ENCODE measurements around the gene FDX1.

The FDX1 gene

DNA sequence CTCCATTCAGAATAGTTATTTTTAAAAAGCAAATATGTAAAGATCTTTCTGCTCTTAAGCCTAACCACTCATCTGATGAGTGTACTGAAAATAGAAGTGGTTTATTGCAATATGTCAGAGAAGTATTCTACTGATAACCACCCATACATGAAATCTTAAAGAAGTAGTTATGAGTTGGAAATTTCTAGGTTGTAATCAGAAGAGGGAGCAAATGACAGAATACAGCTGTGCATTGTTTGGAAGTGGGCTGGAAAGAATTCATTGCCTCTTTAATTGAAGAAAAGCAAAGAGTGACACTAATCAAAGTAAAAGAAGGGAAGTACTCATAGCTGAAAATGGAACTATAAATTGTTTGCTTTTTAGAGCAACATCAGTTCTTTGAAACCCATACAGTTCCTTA, 39.4 kb downstream of the FDX1 start:
- DNase-seq, result no peak

- no peak for DNase-seq
These were observed 41.0 kb downstream of the FDX1 start for GRCh38 chr11:110470716-110471115.

GRCh38 chr11:110471371-110471770, 41.6 kb downstream of the FDX1 start:
- DNase-seq, result no peak

GRCh38 chr11:110472858-110473257, 43.1 kb downstream of the FDX1 start:
- no peak for DNase-seq

DNA sequence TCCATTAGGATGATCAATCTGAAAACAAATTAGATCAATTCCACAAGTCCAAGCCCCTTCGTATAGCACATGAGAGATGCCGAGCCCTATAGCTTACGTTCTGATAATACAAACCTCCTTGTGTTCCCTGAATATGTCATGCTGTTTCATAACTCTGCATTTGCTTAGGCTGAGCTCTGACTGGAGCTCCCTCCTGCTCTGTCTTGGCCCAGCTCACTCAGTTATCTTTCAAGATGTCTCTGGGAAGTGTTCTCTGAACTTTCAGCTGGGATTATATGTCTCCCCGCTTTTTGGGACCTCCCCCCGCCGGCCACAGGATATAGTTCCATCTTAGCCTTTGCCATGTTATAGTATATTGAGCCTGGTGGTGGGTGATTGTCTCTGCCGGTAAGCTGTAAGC, 44.0 kb downstream of the FDX1 start:
- DNase-seq, result no peak

- no peak for DNase-seq
These were observed 44.8 kb downstream of the FDX1 start for GRCh38 chr11:110474578-110474977.

DNA sequence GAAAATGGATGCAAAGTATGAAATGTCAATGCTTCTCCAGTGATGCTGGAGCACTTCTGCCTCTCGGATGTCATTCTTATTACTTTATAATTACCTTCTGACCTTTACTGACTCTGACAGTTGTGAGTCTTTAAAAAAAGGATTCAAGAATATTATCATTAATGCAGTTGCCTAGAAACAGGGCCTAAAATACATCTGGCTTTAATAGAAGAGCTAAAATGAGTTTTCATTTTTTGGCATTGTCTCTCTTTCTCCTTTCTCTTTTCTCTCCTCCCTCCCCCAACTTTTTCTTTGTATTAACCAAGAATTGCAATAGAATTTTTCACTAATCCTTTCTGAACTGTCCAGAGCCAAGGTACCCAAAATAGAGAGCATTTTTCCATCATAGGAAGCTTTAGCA, 45.9 kb downstream of the FDX1 start:
- no peak for DNase-seq

GRCh38 chr11:110478410-110478809, 48.7 kb downstream of the FDX1 start:
- DNase-seq, result peak in 1 of 2 experiments; percentile 43

- DNase-seq, result peak; percentile 43 to 68
These were observed 49.7 kb downstream of the FDX1 start for GRCh38 chr11:110479108-110480101.

GRCh38 chr11:110481523-110481922, 51.8 kb downstream of the FDX1 start:
- no peak for DNase-seq

DNA sequence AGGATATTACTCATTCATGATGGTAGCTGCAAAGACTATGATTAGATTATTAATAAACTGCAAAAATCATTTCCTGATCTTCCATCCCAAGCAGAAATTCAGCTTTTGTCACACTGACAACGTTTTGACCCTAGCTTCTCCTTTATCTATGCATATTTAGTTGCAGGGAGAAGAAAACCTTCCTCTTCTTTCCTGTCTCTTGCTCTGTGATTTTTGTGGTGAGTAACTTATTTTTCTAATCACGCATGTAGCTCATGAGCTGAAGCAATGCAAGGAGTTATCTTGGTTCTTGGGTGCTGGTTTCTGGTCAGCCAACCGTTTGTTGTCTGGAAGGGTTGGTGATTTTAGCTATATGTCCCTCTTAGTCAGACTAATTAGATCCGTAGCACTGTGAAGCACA, 56.4 kb downstream of the FDX1 start:
- DNase-seq, result no peak

- no peak for DNase-seq
These were observed 58.7 kb downstream of the FDX1 start for GRCh38 chr11:110488446-110488845.

- DNase-seq, result no peak
These were observed 61.1 kb downstream of the FDX1 start for GRCh38 chr11:110490886-110491285.

DNA sequence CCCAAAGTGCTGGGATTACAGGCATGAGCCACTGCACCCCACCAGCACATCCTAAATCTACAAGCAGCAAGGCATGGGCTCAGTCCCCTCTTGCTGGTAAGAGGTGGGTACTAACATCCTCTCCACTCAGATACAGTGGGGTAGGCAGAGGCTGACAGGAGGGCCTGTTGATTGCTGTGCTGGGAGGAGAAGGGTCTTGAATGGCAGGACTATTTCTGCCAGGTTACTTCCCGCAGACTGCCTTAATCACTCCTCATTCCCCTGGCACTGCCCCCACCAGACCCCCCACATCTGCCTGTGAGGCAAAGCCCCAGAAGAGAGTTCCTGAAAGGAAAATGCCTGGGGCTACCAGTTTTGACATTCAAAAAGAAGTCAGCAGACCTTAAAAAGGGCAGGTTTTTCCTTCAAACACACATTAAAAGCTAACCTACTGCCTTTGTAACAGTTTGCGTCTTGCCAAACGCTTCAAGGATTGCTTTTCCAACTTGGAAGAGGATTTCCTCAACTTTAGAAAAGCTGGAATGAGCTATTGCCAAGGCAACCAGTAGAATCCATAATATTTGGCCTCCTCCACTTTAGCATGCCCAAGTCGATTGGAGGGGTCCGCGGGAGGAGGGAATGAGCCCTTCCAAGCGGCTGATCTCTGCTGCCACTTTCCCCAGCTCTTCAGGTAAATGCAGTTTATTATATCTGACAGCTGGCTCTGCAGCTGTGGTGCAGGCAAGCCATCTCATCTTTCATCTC, 62.0 kb downstream of the FDX1 start:
- no peak for DNase-seq

DNA sequence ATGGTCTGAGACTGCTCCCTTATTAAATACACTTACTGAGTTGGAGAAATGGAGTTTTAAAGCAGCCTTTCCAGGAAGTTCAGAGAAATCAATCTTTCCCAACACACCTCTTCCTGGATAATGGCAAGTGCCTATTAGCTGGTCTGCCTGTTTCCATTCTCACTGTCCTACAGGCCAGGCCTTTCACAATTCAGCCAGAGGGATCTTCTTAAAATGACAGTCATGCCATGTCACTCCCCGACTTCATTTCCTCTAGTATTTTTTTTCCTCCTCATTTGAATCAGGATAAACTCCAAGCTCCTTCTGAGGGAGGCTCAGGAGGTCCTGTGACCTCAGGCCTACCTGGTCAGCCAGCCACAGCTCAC, 62.6 kb downstream of the FDX1 start:
- no peak for DNase-seq

- no peak for DNase-seq
These were observed 63.6 kb downstream of the FDX1 start for GRCh38 chr11:110493346-110493745.

DNA sequence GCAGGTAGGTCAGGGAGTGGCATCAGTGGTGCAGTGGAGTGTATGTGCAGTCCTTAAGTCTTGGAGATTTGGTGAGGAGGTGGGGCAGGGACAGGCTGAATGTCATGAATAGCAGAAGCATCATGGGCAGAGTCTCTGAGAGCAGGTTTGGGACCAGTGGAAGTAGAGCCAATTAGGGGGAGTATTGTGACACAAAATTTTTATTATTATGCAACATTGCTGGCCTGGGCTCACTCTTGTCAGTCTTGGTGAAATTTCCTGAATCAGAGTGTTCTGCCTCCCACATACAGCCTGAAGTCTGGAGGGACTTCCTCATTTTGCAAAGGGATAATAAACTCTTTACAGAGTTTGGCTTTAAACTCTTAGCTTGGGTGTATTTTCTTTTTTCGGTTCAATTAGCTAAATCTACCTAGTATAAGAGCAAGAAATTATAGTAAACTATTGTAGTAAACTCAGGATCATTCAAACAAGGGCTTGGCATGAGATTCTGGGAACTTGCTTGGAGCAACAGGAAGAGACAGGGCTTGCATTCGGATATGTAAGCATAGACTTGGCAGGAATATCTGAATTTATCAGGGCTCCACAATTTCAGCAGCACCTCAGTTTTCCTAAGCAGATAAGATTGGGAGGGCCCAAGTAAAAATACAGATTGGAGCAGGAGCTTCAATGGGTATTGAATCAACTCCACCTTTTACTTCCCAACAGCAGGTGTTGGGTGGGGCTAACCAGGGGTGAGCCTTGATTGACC, 67.7 kb downstream of the FDX1 start:
- no peak for DNase-seq

DNA sequence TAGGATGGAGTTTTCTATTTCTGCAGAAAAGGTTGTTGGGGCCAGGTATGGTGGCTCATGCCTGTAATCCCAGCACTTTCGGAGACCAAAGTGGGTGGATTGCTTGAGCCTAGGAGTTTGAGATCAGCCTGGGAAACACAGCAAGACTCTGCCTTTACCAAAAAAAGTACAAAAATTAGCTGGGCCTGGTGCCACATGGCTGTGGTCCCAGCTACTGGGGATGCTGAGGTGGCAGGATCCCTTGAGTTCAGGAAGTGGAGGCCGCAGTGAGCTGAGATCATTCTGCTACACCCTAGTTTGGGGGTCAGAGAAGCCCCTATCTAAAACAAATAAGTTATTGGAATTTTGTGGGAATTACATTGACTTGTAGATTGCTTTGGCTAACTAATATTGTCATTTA, 71.7 kb downstream of the FDX1 start:
- DNase-seq, result no peak

DNA sequence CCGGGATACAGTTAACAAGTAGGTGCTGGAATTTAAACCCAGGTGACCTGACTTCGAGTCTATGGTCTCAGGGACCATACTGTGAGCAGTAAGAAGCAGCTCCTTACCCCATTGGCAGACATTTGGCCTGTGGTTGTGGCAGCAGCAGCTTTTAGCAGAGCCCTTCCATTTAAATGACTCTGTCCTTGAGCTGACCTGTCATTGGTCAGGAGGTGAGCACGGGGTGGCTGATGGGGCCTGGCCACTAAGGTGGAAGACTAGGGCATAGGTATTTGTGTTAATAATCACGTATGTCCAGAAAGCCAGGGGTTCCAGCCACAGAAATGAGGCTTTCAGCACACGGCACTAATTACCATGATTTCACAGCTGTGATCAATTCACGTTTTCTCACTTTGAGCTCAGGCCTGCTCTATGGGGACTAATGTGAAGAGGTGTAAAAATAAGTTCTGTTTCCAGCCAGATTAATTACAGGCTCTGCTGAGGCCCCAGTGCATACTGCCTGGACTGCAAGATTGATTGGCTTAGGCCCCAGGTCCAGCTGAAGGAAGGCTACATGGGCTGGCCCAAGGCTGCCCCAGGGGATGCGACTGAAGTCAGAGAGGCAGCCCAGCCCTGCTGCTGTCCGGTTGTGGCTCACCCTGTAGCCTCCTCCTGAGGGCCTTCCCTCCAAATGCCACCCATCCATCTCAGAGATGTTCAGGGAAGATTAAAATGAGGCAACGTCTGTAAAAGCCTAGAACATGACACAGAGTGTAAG, 76.0 kb downstream of the FDX1 start:
- no peak for DNase-seq

- no peak for DNase-seq
These were observed 77.6 kb downstream of the FDX1 start for GRCh38 chr11:110507328-110507727.

DNA sequence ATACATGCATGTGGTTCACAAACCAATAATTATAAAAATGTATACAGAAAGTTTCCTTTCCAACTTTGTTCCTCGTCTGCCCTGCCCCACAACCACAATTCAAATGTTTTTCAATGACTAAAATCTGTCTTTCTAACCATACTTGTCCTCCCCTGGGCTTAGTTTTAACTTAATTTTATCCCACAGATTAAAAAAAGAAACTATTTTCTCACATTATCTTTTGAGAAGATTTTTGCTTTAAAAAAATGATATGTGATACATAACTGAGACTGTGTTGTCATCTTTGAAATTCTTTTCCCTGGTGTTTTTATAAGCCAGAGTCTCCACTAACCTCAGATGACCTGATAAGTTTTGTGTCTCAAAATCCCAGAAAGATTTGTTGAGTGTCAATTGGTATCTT, 79.0 kb downstream of the FDX1 start:
- no peak for DNase-seq

GRCh38 chr11:110509472-110509871, 79.7 kb downstream of the FDX1 start:
- no peak for DNase-seq

DNA sequence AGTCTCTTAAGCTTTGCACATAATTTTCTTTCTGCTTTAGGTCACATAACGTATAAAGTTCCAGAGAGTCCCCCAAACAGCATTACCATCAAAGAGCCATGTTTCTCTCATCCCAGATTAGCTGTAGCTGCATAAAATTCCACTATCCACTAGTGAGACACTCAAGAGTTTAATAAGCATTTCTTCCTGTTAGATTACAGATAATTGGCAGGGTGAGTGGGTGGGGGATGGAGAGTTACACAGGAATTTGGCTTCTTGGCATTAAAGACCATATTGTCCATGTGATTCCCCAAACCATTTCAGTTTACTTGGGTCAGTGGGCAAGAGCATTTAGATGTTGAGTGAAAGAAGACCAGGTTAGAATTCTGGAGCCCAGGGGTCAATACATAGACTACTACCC, 82.3 kb downstream of the FDX1 start:
- DNase-seq, result no peak

Data from NCI-H526 (cell line).